Breast epithelium (tissue), 3 donors: ENCODE results near the gene RGS3.

Experiments used
- CTCF ChIP-seq, 3 donors: fragments of 450-650 bp; IDR thresholded peaks; one replicate each; pipeline ENCODE4 v1.5.1; 2016 to 2017; ENCODE audit warnings: antibody characterized with exemption in 3 of 3, mild to moderate bottlenecking in 3 of 3, moderate library complexity in 3 of 3
- POLR2A ChIP-seq: fragments of 450-650 bp; IDR thresholded peaks from one replicate; pipeline ENCODE4 v1.6.1; 2016; ENCODE audit warnings: antibody characterized with exemption, mild to moderate bottlenecking, moderate library complexity

- TF ChIP-seq POLR2A, result no peak
- no peak for TF ChIP-seq CTCF (IDR thresholded peaks at IDR 0.05)
Measured at GRCh38 chr9:113514061-113514460, 50.5 kb downstream of the RGS3 start.
